Measurements from ENCODE around the gene MYO3B. TPM values are rescaled to one million over a fixed set of nuclear protein-coding genes. Genes with fewer than 3 reads are reported as not detected.

The MYO3B gene
- polyA plus RNA-seq, 1 donor (not counting 4 experiments of a cell fraction or from before 2014, with no cell fraction given), result 4.4 TPM

DNA sequence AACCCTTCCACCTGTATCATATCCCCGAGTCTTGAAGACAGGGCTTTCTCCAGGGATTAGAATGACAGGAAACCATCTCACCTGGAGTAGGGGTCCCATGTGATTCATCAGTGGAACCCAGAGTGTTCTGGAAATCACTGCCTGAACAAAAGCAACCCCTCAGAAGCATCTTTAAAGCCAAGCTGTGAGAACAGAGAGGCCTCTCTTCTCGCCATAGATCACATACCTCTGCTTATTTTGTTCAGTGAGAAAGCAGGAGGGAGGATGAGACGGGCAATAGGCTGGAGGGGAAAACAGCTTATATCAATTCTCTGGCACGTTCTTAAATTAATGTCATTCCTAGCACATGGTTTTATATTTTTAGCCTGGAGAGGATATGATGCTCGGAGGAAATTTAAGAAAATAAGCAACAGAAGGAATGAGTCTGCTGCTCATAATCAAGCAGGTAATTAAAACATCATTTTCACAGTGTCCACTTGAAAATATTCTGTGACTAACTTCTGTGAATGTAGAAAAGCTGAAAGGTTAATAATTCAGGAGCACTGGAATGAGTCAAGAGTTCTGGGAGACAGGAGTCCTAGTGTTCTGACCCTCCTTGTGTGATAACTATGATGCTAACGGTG lies 323.6 kb downstream of the MYO3B start:
- H3K9me1 ChIP-seq (ENCODE audit: control insufficient read depth, extremely low read depth, insufficient read depth, low read length), result no peaks in the 10 kb centered on the region
- no peak overlapping the region for H3K9ac ChIP-seq (ENCODE audit: control insufficient read depth, extremely low read depth, insufficient read depth, low read length)
- no peak for TF ChIP-seq EZH2 (IDR thresholded peaks at IDR 0.05; ENCODE audit: low read length)
- H3K9me3 ChIP-seq (ENCODE audit: control insufficient read depth, low read depth, low read length), result no peaks in the 10 kb centered on the region
- no peak overlapping the region for H3K27ac ChIP-seq (ENCODE audit: control insufficient read depth, insufficient read depth, low read length)
- FAIRE-seq, result no peak
- H3K79me2 ChIP-seq (ENCODE audit: control insufficient read depth, insufficient read depth, low read length), result no peaks in the 10 kb centered on the region
- H3K27me3 ChIP-seq (ENCODE audit: control insufficient read depth, extremely low read depth, insufficient read depth, low read length), result peaks cover 12% of the 10 kb centered on the region
- no peaks in the 10 kb centered on the region for H4K20me1 ChIP-seq (ENCODE audit: control insufficient read depth, extremely low read depth, insufficient read depth, low read length)
- H3K36me3 ChIP-seq (ENCODE audit: control insufficient read depth in 2 of 2, extremely low read depth in 1 of 2, insufficient read depth in 2 of 2, low read length in 2 of 2), result no peaks in the 10 kb centered on the region
- H2AFZ ChIP-seq (ENCODE audit: control insufficient read depth, low read length), result no peak overlapping the region
- DNase-seq (ENCODE audit: low read depth, low spot score), result no peak
- no peak overlapping the region for H3K4me3 ChIP-seq (ENCODE audit: control insufficient read depth in 2 of 3, extremely low read depth in 1 of 3, insufficient read depth in 2 of 3, low read depth in 1 of 3, low read length in 3 of 3)
- dilution Hi-C loops (cut with MboI; ENCODE audit: extremely low pct_ligation_motif_present, low sequenced_read_pairs), result no loop called here
- H3K4me1 ChIP-seq (ENCODE audit: control insufficient read depth, extremely low read depth, insufficient read depth, low read length), result no peaks in the 10 kb centered on the region
- no peak overlapping the region for H3K4me2 ChIP-seq (ENCODE audit: control insufficient read depth, extremely low read depth, insufficient read depth, low read depth, low read length)

DNA sequence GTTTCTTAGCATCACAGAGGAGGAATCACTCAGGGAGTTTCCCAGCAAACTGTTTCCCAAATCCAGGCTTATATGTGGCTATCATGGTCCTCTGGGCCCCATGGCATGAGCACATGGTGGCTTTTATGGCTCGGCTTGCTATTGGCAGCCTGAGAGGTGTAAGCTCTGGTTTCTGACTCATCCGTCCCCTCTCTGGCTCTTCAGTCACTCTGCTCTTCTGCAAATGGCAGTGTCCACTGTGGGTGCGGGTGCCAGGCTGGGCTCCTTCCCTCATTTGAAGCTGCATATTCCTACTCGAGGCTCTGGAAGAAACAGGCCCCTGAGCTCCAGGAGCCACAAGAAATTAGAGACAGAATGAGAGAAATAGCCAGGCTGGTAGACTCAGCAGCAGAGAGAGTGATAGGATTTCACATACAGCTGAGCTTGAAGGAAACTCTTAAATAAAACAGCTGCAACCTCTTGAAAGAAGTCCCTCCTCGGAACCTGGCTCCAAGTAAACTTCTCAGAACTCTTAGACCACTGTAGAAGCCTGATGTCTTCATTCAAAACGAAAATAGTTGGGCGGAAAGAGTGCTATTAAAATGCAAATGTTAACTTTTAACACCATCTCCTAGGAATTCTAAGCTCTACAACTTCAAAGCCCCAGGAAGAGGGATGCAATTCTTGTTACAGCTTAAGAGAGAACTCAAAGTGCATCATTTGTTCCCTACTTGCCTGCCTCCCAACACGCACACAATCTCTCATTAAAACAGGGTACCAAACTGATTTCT lies 324.6 kb downstream of the MYO3B start:
- no peak overlapping the region for H3K27ac ChIP-seq (ENCODE audit: control insufficient read depth, insufficient read depth, low read length)
- H3K4me1 ChIP-seq (ENCODE audit: control insufficient read depth, extremely low read depth, insufficient read depth, low read length), result no peaks in the 10 kb centered on the region
- FAIRE-seq, result no peak
- peaks cover 12% of the 10 kb centered on the region for H3K27me3 ChIP-seq (ENCODE audit: control insufficient read depth, extremely low read depth, insufficient read depth, low read length)
- H3K79me2 ChIP-seq (ENCODE audit: control insufficient read depth, insufficient read depth, low read length), result no peaks in the 10 kb centered on the region
- DNase-seq (ENCODE audit: low read depth, low spot score), result no peak
- no peaks in the 10 kb centered on the region for H3K9me1 ChIP-seq (ENCODE audit: control insufficient read depth, extremely low read depth, insufficient read depth, low read length)
- no peak overlapping the region for H3K4me2 ChIP-seq (ENCODE audit: control insufficient read depth, extremely low read depth, insufficient read depth, low read depth, low read length)
- H4K20me1 ChIP-seq (ENCODE audit: control insufficient read depth, extremely low read depth, insufficient read depth, low read length), result no peaks in the 10 kb centered on the region
- no peaks in the 10 kb centered on the region for H3K36me3 ChIP-seq (ENCODE audit: control insufficient read depth in 2 of 2, extremely low read depth in 1 of 2, insufficient read depth in 2 of 2, low read length in 2 of 2)
- H2AFZ ChIP-seq (ENCODE audit: control insufficient read depth, low read length), result no peak overlapping the region
- no peak overlapping the region for H3K9ac ChIP-seq (ENCODE audit: control insufficient read depth, extremely low read depth, insufficient read depth, low read length)
- no peaks in the 10 kb centered on the region for H3K9me3 ChIP-seq (ENCODE audit: control insufficient read depth, low read depth, low read length)
- dilution Hi-C loops (cut with MboI; ENCODE audit: extremely low pct_ligation_motif_present, low sequenced_read_pairs), result no loop called here
- H3K4me3 ChIP-seq (ENCODE audit: control insufficient read depth in 2 of 3, extremely low read depth in 1 of 3, insufficient read depth in 2 of 3, low read depth in 1 of 3, low read length in 3 of 3), result no peak overlapping the region
- TF ChIP-seq EZH2 (IDR thresholded peaks at IDR 0.05; ENCODE audit: low read length), result no peak
- TF ChIP-seq, protein P1, sequence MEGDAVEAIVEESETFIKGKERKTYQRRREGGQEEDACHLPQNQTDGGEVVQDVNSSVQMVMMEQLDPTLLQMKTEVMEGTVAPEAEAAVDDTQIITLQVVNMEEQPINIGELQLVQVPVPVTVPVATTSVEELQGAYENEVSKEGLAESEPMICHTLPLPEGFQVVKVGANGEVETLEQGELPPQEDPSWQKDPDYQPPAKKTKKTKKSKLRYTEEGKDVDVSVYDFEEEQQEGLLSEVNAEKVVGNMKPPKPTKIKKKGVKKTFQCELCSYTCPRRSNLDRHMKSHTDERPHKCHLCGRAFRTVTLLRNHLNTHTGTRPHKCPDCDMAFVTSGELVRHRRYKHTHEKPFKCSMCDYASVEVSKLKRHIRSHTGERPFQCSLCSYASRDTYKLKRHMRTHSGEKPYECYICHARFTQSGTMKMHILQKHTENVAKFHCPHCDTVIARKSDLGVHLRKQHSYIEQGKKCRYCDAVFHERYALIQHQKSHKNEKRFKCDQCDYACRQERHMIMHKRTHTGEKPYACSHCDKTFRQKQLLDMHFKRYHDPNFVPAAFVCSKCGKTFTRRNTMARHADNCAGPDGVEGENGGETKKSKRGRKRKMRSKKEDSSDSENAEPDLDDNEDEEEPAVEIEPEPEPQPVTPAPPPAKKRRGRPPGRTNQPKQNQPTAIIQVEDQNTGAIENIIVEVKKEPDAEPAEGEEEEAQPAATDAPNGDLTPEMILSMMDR (optimal IDR thresholded peaks at IDR 0.05 in 1 of 3, IDR thresholded peaks at IDR 0.05 in 1 of 3, conservative IDR thresholded peaks at IDR 0.05 in 1 of 3; ENCODE audit: extremely low read depth in 1 of 3, insufficient read depth in 2 of 3, low read length in 3 of 3), result no peak
